HEK293 (cell line): Measurements from ENCODE around the gene KLHL22.

Source experiments
- GLIS1 ChIP-seq: fragments of 450-650 bp; formaldehyde crosslinking; IDR thresholded peaks from 2 replicates; pipeline ENCODE4 v1.5.1; 2016; ENCODE audit warnings: missing biosample characterization, missing genetic modification characterization
- INSM2 ChIP-seq: fragments of 450-650 bp; formaldehyde crosslinking; IDR thresholded peaks from 2 replicates; pipeline ENCODE4 v1.5.1; 2016; ENCODE audit warnings: missing biosample characterization, missing genetic modification characterization
- KLF1 ChIP-seq: fragments of 450-650 bp; formaldehyde crosslinking; IDR thresholded peaks from 2 replicates; pipeline ENCODE4 v1.5.1; 2016; ENCODE audit warnings: missing biosample characterization, missing genetic modification characterization
- KLF10 ChIP-seq: fragments of 450-650 bp; IDR thresholded peaks from 2 replicates; pipeline ENCODE4 v1.5.1; 2018; ENCODE audit warnings: missing biosample characterization, mild to moderate bottlenecking, missing genetic modification characterization
- KLF16 ChIP-seq: fragments of 450-650 bp; formaldehyde crosslinking; IDR thresholded peaks from 2 replicates; pipeline ENCODE4 v1.5.1; 2017; ENCODE audit warnings: missing biosample characterization, missing genetic modification characterization
- KLF17 ChIP-seq: fragments of 450-650 bp; formaldehyde crosslinking; IDR thresholded peaks from 2 replicates; pipeline ENCODE4 v1.5.1; 2016; ENCODE audit warnings: missing biosample characterization, missing genetic modification characterization
- OVOL3 ChIP-seq: fragments of 450-650 bp; formaldehyde crosslinking; IDR thresholded peaks from 2 replicates; pipeline ENCODE4 v1.5.1; 2016; ENCODE audit warnings: missing biosample characterization, missing genetic modification characterization
- REPIN1 ChIP-seq: fragments of 450-650 bp; formaldehyde crosslinking; IDR thresholded peaks from 2 replicates; pipeline ENCODE4 v1.5.1; 2017; ENCODE audit warnings: missing biosample characterization, missing genetic modification characterization, low read depth
- SCRT1 ChIP-seq: fragments of 450-650 bp; formaldehyde crosslinking; IDR thresholded peaks from 2 replicates; pipeline ENCODE4 v1.5.1; 2016; ENCODE audit warnings: missing biosample characterization, missing genetic modification characterization, borderline replicate concordance
- TRIM28 ChIP-seq: IDR thresholded peaks from 2 replicates; pipeline ENCODE4 v1.6.1; 2011; ENCODE audit warnings: low read length, control low read depth, borderline replicate concordance
- ZBTB10 ChIP-seq: fragments of 450-650 bp; formaldehyde crosslinking; IDR thresholded peaks from 2 replicates; pipeline ENCODE4 v1.5.1; 2016; ENCODE audit warnings: missing biosample characterization, missing genetic modification characterization
- ZFP3 ChIP-seq: fragments of 450-650 bp; formaldehyde crosslinking; IDR thresholded peaks from 2 replicates; pipeline ENCODE4 v1.5.1; 2016; ENCODE audit warnings: low read depth, missing biosample characterization, missing genetic modification characterization
- ZFP41 ChIP-seq: fragments of 450-650 bp; formaldehyde crosslinking; IDR thresholded peaks from 2 replicates; pipeline ENCODE4 v1.5.1; 2016; ENCODE audit warnings: missing biosample characterization, missing genetic modification characterization, borderline replicate concordance
- ZFP69B ChIP-seq: fragments of 450-650 bp; formaldehyde crosslinking; IDR thresholded peaks from 2 replicates; pipeline ENCODE4 v1.5.1; 2016; ENCODE audit warnings: missing biosample characterization, missing genetic modification characterization
- ZNF157 ChIP-seq: fragments of 450-650 bp; formaldehyde crosslinking; IDR thresholded peaks from 2 replicates; pipeline ENCODE4 v1.5.1; 2016; ENCODE audit warnings: missing biosample characterization, missing genetic modification characterization
- ZNF16 ChIP-seq: fragments of 450-650 bp; formaldehyde crosslinking; IDR thresholded peaks from 2 replicates; pipeline ENCODE4 v1.5.1; 2016; ENCODE audit warnings: low read depth, missing biosample characterization, missing genetic modification characterization
- ZNF221 ChIP-seq: fragments of 450-650 bp; formaldehyde crosslinking; IDR thresholded peaks from 2 replicates; pipeline ENCODE4 v1.5.1; 2017; ENCODE audit warnings: missing biosample characterization, missing genetic modification characterization, borderline replicate concordance
- ZNF24 ChIP-seq: fragments of 450-650 bp; formaldehyde crosslinking; IDR thresholded peaks from 2 replicates; pipeline ENCODE4 v1.5.1; 2016; ENCODE audit warnings: missing biosample characterization, missing genetic modification characterization
- ZNF248 ChIP-seq: fragments of 450-650 bp; formaldehyde crosslinking; IDR thresholded peaks from 2 replicates; pipeline ENCODE4 v1.5.1; 2017; ENCODE audit warnings: missing biosample characterization, missing genetic modification characterization
- ZNF292 ChIP-seq: fragments of 450-650 bp; formaldehyde crosslinking; IDR thresholded peaks from 2 replicates; pipeline ENCODE4 v1.5.1; 2016; ENCODE audit warnings: low read depth, missing biosample characterization, missing genetic modification characterization, borderline replicate concordance
- ZNF302 ChIP-seq: fragments of 450-650 bp; formaldehyde crosslinking; IDR thresholded peaks from 2 replicates; pipeline ENCODE4 v1.5.1; 2016; ENCODE audit warnings: missing biosample characterization, missing genetic modification characterization, low read depth
- ZNF416 ChIP-seq: fragments of 450-650 bp; formaldehyde crosslinking; IDR thresholded peaks from 2 replicates; pipeline ENCODE4 v1.5.1; 2016; ENCODE audit warnings: missing biosample characterization, missing genetic modification characterization
- ZNF530 ChIP-seq: fragments of 450-650 bp; formaldehyde crosslinking; IDR thresholded peaks from 2 replicates; pipeline ENCODE4 v1.5.1; 2016; ENCODE audit warnings: low read depth, missing biosample characterization, missing genetic modification characterization
- ZNF544 ChIP-seq: fragments of 450-650 bp; formaldehyde crosslinking; IDR thresholded peaks from 2 replicates; pipeline ENCODE4 v1.5.0; 2017; ENCODE audit warnings: missing biosample characterization, missing genetic modification characterization
- ZNF561 ChIP-seq: fragments of 450-650 bp; IDR thresholded peaks from 2 replicates; pipeline ENCODE4 v1.5.1; 2018; ENCODE audit warnings: missing biosample characterization, missing genetic modification characterization, borderline replicate concordance
- ZNF610 ChIP-seq: fragments of 450-650 bp; formaldehyde crosslinking; IDR thresholded peaks from 2 replicates; pipeline ENCODE4 v1.5.1; 2016; ENCODE audit warnings: missing biosample characterization, missing genetic modification characterization, borderline replicate concordance
- ZNF747 ChIP-seq: fragments of 450-650 bp; formaldehyde crosslinking; IDR thresholded peaks from 2 replicates; pipeline ENCODE4 v1.5.1; 2016; ENCODE audit warnings: missing biosample characterization, missing genetic modification characterization
- ZNF777 ChIP-seq: fragments of 450-650 bp; formaldehyde crosslinking; IDR thresholded peaks from 2 replicates; pipeline ENCODE4 v1.5.1; 2017; ENCODE audit warnings: missing biosample characterization, missing genetic modification characterization, borderline replicate concordance
- ZNF791 ChIP-seq: fragments of 450-650 bp; formaldehyde crosslinking; IDR thresholded peaks from 2 replicates; pipeline ENCODE4 v1.5.1; 2016; ENCODE audit warnings: missing biosample characterization, missing genetic modification characterization
- TF ChIP-seq, protein P1 (sequence below): fragments of 450-650 bp; formaldehyde crosslinking; IDR thresholded peaks from 2 replicates; pipeline ENCODE4 v1.5.1; 2016; ENCODE audit warnings: missing biosample characterization, missing genetic modification characterization, low read depth
- TF ChIP-seq, protein P2 (sequence below): fragments of 450-650 bp; formaldehyde crosslinking; IDR thresholded peaks from 2 replicates; pipeline ENCODE4 v1.5.1; 2016; ENCODE audit warnings: missing biosample characterization, missing genetic modification characterization
- TF ChIP-seq, protein P3 (sequence below): fragments of 450-650 bp; formaldehyde crosslinking; IDR thresholded peaks from 2 replicates; pipeline ENCODE4 v1.5.1; 2016; ENCODE audit warnings: missing biosample characterization, missing genetic modification characterization

The KLHL22 gene

GRCh38 chr22:20418211-20418788 is 77.3 kb downstream of the KLHL22 start (continued):
- TF ChIP-seq GLIS1 (tag by site-specific recombination) (peak; percentile 61), SCRT1 (tag by site-specific recombination) (no peak), ZNF24 (tag by site-specific recombination) (no peak), INSM2 (tag by site-specific recombination) (no peak), ZNF302 (tag by site-specific recombination) (no peak), KLF17 (tag by site-specific recombination) (peak; percentile 54; the same call in 1 of the 2 replicates), OVOL3 (tag by site-specific recombination) (no peak), ZFP41 (tag by site-specific recombination) (no peak), ZFP3 (tag by site-specific recombination) (no peak), ZFP69B (tag by site-specific recombination) (peak; percentile 68; the same call in 1 of the 2 replicates), ZBTB10 (tag by site-specific recombination) (no peak), ZNF221 (tag by site-specific recombination) (no peak), ZNF530 (tag by site-specific recombination) (no peak), ZNF416 (tag by site-specific recombination) (no peak), REPIN1 (tag by site-specific recombination) (no peak), ZNF610 (tag by site-specific recombination) (no peak), ZNF777 (tag by site-specific recombination) (no peak), KLF16 (tag by site-specific recombination) (no peak), ZNF791 (tag by site-specific recombination) (no peak), ZNF292 (no peak), KLF10 (tag by site-specific recombination) (no peak), ZNF157 (no peak), ZNF16 (tag by site-specific recombination) (no peak), TRIM28 (no peak), ZNF248 (tag by site-specific recombination) (no peak), ZNF561 (tag by site-specific recombination) (no peak), ZNF747 (tag by site-specific recombination) (no peak), ZNF544 (no peak), KLF1 (0 out of 2 replicates have a peak, but pooled peaks have one; percentile 20)
- TF ChIP-seq, protein P1, sequence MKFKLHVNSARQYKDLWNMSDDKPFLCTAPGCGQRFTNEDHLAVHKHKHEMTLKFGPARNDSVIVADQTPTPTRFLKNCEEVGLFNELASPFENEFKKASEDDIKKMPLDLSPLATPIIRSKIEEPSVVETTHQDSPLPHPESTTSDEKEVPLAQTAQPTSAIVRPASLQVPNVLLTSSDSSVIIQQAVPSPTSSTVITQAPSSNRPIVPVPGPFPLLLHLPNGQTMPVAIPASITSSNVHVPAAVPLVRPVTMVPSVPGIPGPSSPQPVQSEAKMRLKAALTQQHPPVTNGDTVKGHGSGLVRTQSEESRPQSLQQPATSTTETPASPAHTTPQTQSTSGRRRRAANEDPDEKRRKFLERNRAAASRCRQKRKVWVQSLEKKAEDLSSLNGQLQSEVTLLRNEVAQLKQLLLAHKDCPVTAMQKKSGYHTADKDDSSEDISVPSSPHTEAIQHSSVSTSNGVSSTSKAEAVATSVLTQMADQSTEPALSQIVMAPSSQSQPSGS (tag by site-specific recombination), result no peak
- TF ChIP-seq, protein P2, sequence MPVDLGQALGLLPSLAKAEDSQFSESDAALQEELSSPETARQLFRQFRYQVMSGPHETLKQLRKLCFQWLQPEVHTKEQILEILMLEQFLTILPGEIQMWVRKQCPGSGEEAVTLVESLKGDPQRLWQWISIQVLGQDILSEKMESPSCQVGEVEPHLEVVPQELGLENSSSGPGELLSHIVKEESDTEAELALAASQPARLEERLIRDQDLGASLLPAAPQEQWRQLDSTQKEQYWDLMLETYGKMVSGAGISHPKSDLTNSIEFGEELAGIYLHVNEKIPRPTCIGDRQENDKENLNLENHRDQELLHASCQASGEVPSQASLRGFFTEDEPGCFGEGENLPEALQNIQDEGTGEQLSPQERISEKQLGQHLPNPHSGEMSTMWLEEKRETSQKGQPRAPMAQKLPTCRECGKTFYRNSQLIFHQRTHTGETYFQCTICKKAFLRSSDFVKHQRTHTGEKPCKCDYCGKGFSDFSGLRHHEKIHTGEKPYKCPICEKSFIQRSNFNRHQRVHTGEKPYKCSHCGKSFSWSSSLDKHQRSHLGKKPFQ (tag by site-specific recombination), result no peak
- TF ChIP-seq, protein P3, sequence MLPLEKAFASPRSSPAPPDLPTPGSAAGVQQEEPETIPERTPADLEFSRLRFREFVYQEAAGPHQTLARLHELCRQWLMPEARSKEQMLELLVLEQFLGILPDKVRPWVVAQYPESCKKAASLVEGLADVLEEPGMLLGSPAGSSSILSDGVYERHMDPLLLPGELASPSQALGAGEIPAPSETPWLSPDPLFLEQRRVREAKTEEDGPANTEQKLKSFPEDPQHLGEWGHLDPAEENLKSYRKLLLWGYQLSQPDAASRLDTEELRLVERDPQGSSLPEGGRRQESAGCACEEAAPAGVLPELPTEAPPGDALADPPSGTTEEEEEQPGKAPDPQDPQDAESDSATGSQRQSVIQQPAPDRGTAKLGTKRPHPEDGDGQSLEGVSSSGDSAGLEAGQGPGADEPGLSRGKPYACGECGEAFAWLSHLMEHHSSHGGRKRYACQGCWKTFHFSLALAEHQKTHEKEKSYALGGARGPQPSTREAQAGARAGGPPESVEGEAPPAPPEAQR, result no peak
